ENCODE data around the gene SLC41A3.

The SLC41A3 gene

DNA sequence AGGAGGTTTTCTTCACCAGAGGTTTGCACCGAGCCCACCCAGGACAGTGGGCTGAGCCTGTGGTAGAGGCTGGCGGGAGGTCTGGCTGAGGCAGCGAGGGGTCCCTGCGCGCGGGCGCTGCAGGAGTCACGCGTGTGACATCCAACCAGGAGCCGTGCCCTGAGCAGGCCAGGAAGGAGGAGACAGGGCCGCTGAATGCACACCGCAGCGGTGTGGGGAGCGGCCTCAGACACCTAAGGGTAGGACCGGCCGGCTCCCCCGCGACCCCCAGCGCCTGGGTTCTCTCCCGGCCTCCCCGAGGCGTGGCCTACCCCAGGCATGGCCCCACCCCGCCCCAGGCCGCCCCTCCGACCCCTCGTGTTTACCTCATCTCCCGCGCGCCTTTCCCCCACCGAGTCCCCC is 412 bp downstream of the SLC41A3 start:
- H3K4me1 ChIP-seq (ENCODE audit: control insufficient read depth, low read length) = peaks cover 24% of the 10 kb centered on the region
- 0 out of 2 replicates have a peak, but pooled peaks cover 6% of the 10 kb centered on the region for H3F3A ChIP-seq (ENCODE audit: control insufficient read depth, insufficient read depth)
- H3K4me3 ChIP-seq (ENCODE audit: low read length) = peak overlapping the region; percentile 92
- no peaks in the 10 kb centered on the region for H3K9me2 ChIP-seq (replicated peaks; ENCODE audit: control insufficient read depth, low read length)
- no peaks in the 10 kb centered on the region for H4K20me1 ChIP-seq (ENCODE audit: control insufficient read depth, insufficient read depth, low read depth, low read length)
- H3K36me3 ChIP-seq (ENCODE audit: control insufficient read depth, low read length) = peaks cover 3% of the 10 kb centered on the region; the same call in 1 of the 2 replicates
- H3K27ac ChIP-seq (ENCODE audit: low read depth, low read length) = peak overlapping the region; percentile 56
- peaks cover 14% of the 10 kb centered on the region for H3K79me2 ChIP-seq (ENCODE audit: control insufficient read depth, low read length)
- TF ChIP-seq, protein P1, sequence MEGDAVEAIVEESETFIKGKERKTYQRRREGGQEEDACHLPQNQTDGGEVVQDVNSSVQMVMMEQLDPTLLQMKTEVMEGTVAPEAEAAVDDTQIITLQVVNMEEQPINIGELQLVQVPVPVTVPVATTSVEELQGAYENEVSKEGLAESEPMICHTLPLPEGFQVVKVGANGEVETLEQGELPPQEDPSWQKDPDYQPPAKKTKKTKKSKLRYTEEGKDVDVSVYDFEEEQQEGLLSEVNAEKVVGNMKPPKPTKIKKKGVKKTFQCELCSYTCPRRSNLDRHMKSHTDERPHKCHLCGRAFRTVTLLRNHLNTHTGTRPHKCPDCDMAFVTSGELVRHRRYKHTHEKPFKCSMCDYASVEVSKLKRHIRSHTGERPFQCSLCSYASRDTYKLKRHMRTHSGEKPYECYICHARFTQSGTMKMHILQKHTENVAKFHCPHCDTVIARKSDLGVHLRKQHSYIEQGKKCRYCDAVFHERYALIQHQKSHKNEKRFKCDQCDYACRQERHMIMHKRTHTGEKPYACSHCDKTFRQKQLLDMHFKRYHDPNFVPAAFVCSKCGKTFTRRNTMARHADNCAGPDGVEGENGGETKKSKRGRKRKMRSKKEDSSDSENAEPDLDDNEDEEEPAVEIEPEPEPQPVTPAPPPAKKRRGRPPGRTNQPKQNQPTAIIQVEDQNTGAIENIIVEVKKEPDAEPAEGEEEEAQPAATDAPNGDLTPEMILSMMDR (IDR thresholded peaks at IDR 0.05; ENCODE audit: low read depth, low read length, poor library complexity, severe bottlenecking) = no peak
- TF ChIP-seq EZH2phosphoT487 (IDR thresholded peaks at IDR 0.05; ENCODE audit: borderline replicate concordance, low read length) = no peak
- H3K27me3 ChIP-seq (ENCODE audit: control insufficient read depth, low read length) = no peaks in the 10 kb centered on the region
- peak overlapping the region; percentile 93 for H3K4me2 ChIP-seq (ENCODE audit: low read length)
- 0 out of 2 replicates have a peak, but pooled peaks cover 6% of the 10 kb centered on the region for H3K9me3 ChIP-seq (ENCODE audit: control insufficient read depth, insufficient read depth, low read length)

DNA sequence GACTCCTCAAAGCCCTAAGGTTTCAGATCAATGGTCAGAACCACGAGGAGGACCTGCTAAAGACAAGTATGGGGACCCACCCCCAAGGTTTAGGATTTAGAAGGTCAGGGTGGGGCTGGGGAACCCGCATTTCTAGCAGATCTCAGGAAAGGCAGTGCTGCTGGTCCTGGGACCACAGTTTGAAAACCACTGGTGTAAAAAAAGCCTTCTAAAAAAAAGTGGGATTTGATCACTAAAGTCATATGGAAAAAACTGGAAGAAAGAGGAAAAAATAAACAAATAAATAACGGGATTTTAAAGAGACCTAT is 832 bp downstream of the SLC41A3 start:
- peak overlapping the region; percentile 92 for H3K4me3 ChIP-seq (ENCODE audit: low read length)
- no peaks in the 10 kb centered on the region for H3K27me3 ChIP-seq (ENCODE audit: control insufficient read depth, low read length)
- no peak for TF ChIP-seq EZH2phosphoT487 (IDR thresholded peaks at IDR 0.05; ENCODE audit: borderline replicate concordance, low read length)
- TF ChIP-seq, protein P1 (IDR thresholded peaks at IDR 0.05; ENCODE audit: low read depth, low read length, poor library complexity, severe bottlenecking) = no peak
- H3K4me2 ChIP-seq (ENCODE audit: low read length) = peak overlapping the region; percentile 93
- H4K20me1 ChIP-seq (ENCODE audit: control insufficient read depth, insufficient read depth, low read depth, low read length) = no peaks in the 10 kb centered on the region
- H3F3A ChIP-seq (ENCODE audit: control insufficient read depth, insufficient read depth) = 0 out of 2 replicates have a peak, but pooled peaks cover 6% of the 10 kb centered on the region
- peaks cover 3% of the 10 kb centered on the region; the same call in 1 of the 2 replicates for H3K36me3 ChIP-seq (ENCODE audit: control insufficient read depth, low read length)
- H3K4me1 ChIP-seq (ENCODE audit: control insufficient read depth, low read length) = peaks cover 24% of the 10 kb centered on the region
- H3K9me3 ChIP-seq (ENCODE audit: control insufficient read depth, insufficient read depth, low read length) = 0 out of 2 replicates have a peak, but pooled peaks cover 5% of the 10 kb centered on the region
- H3K9me2 ChIP-seq (replicated peaks; ENCODE audit: control insufficient read depth, low read length) = no peaks in the 10 kb centered on the region
- H3K79me2 ChIP-seq (ENCODE audit: control insufficient read depth, low read length) = peaks cover 14% of the 10 kb centered on the region
- peak overlapping the region; percentile 56 for H3K27ac ChIP-seq (ENCODE audit: low read depth, low read length)

DNA sequence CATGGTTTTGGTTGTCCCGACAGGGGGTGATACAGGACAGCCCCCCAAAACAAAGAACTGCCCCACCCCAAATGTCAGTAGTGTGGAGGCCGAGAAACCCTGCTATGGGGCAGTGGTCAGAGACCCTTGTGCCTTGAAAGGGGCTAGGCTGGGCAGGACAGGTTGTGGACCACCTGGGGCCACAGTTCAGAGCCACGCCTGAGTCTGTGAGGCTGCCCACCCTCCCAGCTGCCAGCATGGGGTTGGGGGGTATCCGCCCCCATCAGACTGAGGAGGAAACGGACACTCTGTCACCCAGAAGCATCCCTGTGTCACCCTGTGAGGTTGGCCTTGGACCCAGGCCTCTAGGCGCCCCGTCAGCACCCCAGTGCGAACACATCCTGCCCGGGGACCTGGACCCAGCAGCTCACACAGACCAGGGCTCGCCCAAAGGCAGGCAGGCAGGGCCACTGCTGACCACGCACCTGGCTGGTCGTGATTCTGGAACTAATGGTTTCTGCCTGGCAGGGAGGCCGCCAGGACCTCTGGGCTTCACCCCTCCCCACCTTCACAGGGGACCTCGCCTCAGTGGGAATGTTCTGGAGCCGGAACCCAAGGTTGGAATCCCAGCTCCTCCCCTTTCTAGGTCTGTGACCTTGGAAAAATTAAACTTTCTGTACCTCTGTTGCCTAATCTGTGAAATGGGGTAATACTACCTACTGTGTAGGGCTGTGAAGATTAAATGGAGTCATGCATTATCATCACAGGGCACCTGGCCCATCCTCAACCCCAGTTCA is 1.4 kb downstream of the SLC41A3 start:
- Histone ChIP-seq H3K36me3 (ENCODE audit: control insufficient read depth, low read length) (peaks cover 3% of the 10 kb centered on the region; the same call in 1 of the 2 replicates), H3K4me3 (ENCODE audit: low read length) (peak overlapping the region; percentile 92), H3K9me3 (ENCODE audit: control insufficient read depth, insufficient read depth, low read length) (0 out of 2 replicates have a peak, but pooled peaks cover 3% of the 10 kb centered on the region), H3K27ac (ENCODE audit: low read depth, low read length) (peak overlapping the region; percentile 56), H3F3A (ENCODE audit: control insufficient read depth, insufficient read depth) (0 out of 2 replicates have a peak, but pooled peaks cover 6% of the 10 kb centered on the region), H3K27me3 (ENCODE audit: control insufficient read depth, low read length) (no peaks in the 10 kb centered on the region), H3K4me2 (ENCODE audit: low read length) (peak overlapping the region; percentile 93), H3K9me2 (replicated peaks; ENCODE audit: control insufficient read depth, low read length) (no peaks in the 10 kb centered on the region), H4K20me1 (ENCODE audit: control insufficient read depth, insufficient read depth, low read depth, low read length) (no peaks in the 10 kb centered on the region), H3K79me2 (ENCODE audit: control insufficient read depth, low read length) (peaks cover 14% of the 10 kb centered on the region), H3K4me1 (ENCODE audit: control insufficient read depth, low read length) (peaks cover 24% of the 10 kb centered on the region)
- no peak for TF ChIP-seq EZH2phosphoT487 (IDR thresholded peaks at IDR 0.05; ENCODE audit: borderline replicate concordance, low read length)
- TF ChIP-seq, protein P1 (IDR thresholded peaks at IDR 0.05; ENCODE audit: low read depth, low read length, poor library complexity, severe bottlenecking) = no peak

All from DOHH2 (cell line).